HG03439 (cell line): ENCODE data around the gene JMJD1C.
"Not testable (repeated sequence)": the region's sequence is repeated elsewhere in the genome, so short reads cannot be mapped to it uniquely, and the experiment has no call there.

Experiments used
- ATAC-seq: cut with Tn5 transposase; IDR thresholded peaks from one replicate; pipeline ENCODE4 v1.9.1; 2021; ENCODE audit warnings: mild to moderate bottlenecking, moderate library complexity; ENCODE audit not compliant: unreplicated experiment

Gene JMJD1C

DNA sequence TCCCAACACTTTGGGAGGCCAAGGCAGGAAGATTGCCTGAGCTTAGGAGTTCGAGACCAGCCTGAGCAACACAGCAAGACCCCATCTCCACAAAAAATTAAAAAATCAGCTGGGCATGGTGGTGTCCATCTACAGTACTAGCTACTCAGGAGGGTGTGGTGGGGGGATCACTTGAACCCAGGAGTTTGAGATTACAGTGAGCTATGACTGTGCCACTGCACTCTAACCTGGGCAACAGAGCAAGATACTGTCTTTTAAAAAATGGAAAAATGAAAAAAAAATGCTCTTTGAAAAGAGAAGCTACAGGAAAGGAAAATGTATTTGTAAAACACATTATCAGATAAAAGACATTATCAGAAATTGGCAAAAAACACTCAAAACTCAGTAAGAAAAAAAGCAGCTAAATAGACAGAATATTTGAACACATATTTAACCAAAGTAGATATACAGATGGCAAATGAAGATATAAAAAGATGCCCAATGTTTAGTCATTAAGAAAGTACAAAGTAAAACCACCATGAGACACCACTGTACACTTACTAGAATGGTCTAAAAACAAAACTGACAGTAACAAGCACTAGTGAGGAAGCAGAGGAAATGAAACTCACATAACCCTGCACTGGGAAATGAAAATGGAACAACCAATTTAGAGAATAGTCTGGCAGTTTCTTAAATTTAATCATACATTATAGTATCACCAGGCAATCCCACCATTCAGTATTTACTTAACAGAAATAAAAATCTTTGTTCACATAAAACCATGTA, 292.1 kb downstream of the JMJD1C start:
- peak; percentile 98 for ATAC-seq

GRCh38 chr10:63171926-63172325, 293.9 kb downstream of the JMJD1C start:
- ATAC-seq, result no peak

GRCh38 chr10:63171255-63171855, 294.4 kb downstream of the JMJD1C start:
- no peak for ATAC-seq

DNA sequence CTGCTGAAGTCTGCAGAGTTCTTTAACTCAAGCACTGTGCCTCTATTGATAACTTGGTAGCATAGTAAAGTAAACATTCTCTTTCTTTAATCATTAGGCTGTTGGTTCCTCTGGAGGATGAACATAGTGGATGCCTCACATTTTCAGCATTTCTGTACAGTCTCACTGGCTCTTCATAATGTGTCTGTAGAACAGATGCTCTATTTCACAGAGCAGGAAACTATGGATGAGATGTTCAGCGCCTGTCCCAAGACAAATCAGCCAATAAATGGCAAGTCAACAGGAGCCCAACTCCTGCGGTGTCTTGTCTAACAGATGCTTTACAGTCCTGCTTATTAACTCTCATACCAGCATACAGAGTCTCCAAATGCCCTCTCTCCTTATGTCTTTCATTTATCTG, 296.2 kb downstream of the JMJD1C start:
- ATAC-seq, result no peak

DNA sequence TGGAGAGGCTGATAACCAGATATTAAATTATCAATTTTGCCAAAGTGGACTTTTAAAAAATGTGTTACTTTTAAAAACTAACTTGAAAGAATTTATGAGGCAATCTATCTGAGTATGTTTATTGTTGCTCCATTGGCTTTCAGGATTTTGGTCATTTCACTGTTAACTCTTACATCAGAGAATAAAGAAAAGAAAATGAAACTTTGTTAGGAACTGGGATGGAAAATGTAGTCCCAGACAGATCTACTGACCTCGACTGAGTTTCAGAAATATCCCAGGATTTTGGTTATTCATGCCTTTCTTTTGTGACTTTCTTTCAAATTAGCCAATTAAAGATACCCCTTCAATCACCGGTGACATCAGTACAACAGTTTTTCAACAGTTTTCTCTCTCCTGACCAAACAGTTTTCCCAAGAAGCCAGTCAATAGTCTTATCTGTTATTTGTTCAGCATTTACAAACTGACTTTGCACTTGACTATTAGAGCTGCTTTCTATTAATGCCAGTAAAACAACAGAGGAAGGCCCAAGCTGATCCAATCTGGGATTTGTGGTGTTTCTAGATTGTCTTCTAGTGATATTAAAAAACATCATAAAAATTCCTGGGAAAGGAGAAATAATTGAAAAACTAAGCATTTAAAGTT, 296.8 kb downstream of the JMJD1C start:
- ATAC-seq, result no peak

GRCh38 chr10:63166742-63167258, 299.0 kb downstream of the JMJD1C start:
- no peak for ATAC-seq

GRCh38 chr10:63165249-63165648, 300.5 kb downstream of the JMJD1C start:
- ATAC-seq, result no peak

- no peak for ATAC-seq
Observed at GRCh38 chr10:63164166-63164623, 301.6 kb downstream of the JMJD1C start.

- no peak for ATAC-seq
Observed at GRCh38 chr10:63161592-63161991, 304.2 kb downstream of the JMJD1C start.

DNA sequence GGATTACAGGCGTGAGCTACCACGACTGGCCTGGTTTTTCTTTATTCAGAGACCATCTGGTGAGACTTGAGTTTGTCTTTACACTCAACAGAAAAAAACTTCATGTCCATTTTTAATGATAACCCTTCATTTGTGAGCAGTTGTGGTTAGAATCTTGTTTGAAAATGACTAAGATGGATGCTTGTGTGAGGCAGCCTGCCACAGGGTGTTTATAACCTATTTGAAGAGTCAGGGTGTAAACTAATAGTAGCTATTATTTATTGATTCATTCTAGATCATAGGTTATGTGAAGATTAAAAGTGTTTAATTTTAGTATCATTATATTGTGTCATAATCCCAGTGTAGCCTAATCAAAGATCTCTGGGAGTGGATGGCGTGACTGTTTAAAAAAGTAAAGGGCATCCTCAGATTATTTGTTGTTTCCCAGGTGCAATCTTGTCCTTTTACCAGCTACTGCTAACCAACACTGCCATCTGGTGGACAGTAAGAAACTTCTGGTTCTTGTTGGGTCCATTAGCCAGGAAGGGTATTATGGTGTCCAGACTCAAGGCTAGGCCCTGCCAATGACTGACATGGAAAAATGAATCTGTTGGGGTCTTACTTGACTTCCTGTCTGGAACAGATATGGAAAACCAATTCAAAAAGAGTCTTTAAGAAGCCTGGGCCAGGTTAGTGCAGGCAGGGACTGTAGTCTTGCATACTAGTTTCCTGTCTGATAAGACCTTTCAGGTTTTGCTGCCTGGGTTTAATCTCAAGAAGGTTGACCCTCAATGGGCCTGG, 307.7 kb downstream of the JMJD1C start:
- peak; percentile 80 for ATAC-seq

DNA sequence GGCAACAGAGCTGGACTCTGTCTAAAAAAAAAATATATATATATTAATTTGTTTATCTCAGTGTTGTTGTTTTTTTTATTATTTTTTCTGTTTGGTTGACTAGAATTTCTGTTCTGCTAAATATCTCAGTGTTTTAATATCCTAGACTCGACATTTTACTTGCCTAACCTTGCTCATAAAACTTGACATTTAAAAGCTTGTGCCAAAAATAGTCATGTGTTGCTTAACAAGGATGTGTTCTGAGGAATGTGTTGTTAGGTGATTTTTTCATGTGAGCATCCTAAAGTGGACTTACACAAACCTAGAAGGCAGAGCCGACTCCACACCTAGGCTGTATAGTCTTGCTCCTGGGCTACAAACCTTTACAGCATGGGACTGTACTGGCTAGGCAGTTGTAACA, 309.5 kb downstream of the JMJD1C start:
- ATAC-seq, result no peak

GRCh38 chr10:63155388-63156020, 310.3 kb downstream of the JMJD1C start:
- no peak for ATAC-seq

DNA sequence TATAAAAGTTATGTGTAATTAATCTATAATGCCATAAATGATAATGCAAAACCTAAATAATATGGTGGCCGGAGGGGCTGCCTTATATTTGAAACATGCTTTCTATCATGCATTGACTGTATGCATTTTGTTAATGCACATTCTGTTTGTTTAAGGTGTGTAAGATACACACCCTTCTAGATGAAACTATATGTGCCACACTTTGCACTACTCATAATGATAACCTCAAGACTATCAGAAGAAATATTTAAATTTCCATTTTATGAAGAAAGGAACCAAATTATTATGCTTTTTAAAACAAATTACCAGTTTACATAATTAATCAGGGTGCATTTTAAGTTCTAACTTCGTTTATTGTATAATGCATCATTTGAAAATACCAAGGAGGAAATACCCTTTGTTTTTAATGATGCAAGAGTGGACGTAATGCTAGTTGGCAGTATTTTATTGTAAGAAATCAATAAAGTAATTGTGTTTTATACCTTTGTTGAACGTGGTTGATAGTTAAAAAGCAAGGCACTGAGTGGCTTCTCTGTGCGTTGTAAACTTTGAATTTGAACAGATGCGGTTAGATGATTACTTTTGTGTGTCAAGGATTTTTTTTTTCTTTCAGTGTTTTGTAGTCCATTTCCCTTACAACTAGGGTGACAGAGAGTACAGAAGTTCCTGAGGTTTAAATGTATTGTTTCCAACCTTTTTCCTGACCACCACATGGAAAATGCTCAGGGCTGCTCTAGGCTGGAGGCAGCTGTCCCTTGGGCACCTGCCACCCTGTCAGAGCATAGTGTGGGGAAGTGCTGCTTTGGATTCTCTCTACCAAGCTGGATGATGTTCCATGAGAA, 311.0 kb downstream of the JMJD1C start:
- ATAC-seq, result no peak

DNA sequence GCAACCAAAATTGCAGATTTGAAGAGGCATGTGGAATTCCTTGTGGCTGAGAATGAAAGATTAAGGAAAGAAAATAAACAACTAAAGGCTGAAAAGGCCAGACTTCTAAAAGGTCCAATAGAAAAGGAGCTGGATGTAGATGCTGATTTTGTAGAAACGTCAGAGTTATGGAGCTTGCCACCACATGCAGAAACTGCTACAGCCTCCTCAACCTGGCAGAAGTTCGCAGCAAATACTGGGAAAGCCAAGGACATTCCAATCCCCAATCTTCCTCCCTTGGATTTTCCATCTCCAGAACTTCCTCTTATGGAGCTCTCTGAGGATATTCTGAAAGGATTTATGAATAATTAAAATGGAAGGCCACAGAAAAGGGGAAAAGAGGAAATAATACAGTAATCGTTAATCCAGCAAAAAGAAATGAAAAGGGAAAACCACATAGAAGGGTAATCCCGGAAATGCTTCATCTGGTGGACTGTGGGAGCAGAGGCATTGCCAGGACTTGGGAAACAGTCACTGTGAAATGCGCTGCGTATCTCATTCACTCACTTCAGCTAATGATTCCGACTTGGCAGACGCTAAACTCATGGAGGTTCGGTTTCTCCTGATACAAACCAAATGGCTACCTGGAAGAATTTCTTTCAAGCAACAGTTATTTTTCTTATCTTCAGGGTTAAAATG, 311.8 kb downstream of the JMJD1C start:
- ATAC-seq, result not testable (repeated sequence)

GRCh38 chr10:63150745-63151144, 315.0 kb downstream of the JMJD1C start:
- ATAC-seq, result no peak

- no peak for ATAC-seq
Observed at GRCh38 chr10:63146503-63146902, 319.3 kb downstream of the JMJD1C start.

DNA sequence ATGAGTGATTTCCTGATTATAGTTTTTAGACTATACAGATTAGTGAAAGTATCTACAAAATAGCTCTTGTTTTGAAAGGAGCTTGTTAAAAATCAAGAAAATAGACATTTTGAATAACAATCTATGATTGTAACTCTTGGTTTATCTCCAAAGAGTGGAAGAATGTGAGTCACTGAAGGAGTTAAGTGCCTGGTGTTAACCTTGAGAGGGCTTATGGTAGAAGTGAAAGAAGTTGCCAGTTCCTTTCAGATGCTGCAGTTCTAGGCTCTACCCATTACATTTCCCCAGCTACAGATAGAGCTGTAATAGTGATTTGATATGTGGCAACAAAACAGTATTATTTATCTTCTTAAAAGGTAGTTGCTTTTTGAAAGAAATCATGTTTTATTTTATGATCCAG, 320.0 kb downstream of the JMJD1C start:
- ATAC-seq, result no peak

- no peak for ATAC-seq
Observed at GRCh38 chr10:63143987-63144386, 321.8 kb downstream of the JMJD1C start.

- no peak for ATAC-seq
Observed at GRCh38 chr10:63142136-63142535, 323.6 kb downstream of the JMJD1C start.
